ENCODE results near the gene IMPACT. TPM values are rescaled to one million over a fixed set of nuclear protein-coding genes. Genes with fewer than 3 reads are reported as not detected.

IMPACT gene
- total RNA-seq, 1 experiment from 2014 or later: 48.8 TPM

DNA sequence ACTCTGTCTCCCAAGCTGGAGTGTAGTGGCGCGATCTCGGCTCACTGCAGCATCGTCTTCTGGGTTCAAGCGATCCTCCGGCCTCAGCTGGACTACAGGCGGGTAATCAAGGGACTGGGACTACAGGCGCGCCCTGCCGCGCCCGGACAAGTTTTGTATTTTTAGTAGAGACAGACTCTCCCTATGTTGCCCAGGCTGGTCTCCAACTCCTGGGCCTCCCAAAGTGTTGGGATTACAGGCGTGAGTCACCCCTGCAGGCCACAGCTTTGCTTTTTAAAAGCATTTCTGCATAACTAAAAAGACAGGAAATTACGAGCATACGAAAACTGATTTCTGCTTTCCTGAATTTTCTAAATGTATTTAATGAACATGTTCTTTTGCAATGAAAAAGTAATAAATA, 27.9 kb upstream of the IMPACT start (continued):
- TF ChIP-seq, protein P1, sequence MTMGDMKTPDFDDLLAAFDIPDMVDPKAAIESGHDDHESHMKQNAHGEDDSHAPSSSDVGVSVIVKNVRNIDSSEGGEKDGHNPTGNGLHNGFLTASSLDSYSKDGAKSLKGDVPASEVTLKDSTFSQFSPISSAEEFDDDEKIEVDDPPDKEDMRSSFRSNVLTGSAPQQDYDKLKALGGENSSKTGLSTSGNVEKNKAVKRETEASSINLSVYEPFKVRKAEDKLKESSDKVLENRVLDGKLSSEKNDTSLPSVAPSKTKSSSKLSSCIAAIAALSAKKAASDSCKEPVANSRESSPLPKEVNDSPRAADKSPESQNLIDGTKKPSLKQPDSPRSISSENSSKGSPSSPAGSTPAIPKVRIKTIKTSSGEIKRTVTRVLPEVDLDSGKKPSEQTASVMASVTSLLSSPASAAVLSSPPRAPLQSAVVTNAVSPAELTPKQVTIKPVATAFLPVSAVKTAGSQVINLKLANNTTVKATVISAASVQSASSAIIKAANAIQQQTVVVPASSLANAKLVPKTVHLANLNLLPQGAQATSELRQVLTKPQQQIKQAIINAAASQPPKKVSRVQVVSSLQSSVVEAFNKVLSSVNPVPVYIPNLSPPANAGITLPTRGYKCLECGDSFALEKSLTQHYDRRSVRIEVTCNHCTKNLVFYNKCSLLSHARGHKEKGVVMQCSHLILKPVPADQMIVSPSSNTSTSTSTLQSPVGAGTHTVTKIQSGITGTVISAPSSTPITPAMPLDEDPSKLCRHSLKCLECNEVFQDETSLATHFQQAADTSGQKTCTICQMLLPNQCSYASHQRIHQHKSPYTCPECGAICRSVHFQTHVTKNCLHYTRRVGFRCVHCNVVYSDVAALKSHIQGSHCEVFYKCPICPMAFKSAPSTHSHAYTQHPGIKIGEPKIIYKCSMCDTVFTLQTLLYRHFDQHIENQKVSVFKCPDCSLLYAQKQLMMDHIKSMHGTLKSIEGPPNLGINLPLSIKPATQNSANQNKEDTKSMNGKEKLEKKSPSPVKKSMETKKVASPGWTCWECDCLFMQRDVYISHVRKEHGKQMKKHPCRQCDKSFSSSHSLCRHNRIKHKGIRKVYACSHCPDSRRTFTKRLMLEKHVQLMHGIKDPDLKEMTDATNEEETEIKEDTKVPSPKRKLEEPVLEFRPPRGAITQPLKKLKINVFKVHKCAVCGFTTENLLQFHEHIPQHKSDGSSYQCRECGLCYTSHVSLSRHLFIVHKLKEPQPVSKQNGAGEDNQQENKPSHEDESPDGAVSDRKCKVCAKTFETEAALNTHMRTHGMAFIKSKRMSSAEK (CRISPR knock-in tag; IDR thresholded peaks at IDR 0.05; ENCODE audit: borderline replicate concordance): no peak
- TF ChIP-seq, protein P2, sequence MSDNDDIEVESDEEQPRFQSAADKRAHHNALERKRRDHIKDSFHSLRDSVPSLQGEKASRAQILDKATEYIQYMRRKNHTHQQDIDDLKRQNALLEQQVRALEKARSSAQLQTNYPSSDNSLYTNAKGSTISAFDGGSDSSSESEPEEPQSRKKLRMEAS (CRISPR knock-in tag; IDR thresholded peaks at IDR 0.05): no peak
- TF ChIP-seq, protein P3, sequence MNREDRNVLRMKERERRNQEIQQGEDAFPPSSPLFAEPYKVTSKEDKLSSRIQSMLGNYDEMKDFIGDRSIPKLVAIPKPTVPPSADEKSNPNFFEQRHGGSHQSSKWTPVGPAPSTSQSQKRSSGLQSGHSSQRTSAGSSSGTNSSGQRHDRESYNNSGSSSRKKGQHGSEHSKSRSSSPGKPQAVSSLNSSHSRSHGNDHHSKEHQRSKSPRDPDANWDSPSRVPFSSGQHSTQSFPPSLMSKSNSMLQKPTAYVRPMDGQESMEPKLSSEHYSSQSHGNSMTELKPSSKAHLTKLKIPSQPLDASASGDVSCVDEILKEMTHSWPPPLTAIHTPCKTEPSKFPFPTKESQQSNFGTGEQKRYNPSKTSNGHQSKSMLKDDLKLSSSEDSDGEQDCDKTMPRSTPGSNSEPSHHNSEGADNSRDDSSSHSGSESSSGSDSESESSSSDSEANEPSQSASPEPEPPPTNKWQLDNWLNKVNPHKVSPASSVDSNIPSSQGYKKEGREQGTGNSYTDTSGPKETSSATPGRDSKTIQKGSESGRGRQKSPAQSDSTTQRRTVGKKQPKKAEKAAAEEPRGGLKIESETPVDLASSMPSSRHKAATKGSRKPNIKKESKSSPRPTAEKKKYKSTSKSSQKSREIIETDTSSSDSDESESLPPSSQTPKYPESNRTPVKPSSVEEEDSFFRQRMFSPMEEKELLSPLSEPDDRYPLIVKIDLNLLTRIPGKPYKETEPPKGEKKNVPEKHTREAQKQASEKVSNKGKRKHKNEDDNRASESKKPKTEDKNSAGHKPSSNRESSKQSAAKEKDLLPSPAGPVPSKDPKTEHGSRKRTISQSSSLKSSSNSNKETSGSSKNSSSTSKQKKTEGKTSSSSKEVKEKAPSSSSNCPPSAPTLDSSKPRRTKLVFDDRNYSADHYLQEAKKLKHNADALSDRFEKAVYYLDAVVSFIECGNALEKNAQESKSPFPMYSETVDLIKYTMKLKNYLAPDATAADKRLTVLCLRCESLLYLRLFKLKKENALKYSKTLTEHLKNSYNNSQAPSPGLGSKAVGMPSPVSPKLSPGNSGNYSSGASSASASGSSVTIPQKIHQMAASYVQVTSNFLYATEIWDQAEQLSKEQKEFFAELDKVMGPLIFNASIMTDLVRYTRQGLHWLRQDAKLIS (CRISPR knock-in tag; IDR thresholded peaks at IDR 0.05; ENCODE audit: borderline replicate concordance): no peak
- TF ChIP-seq FOXK1 (CRISPR knock-in tag; IDR thresholded peaks at IDR 0.05) (no peak), NFATC4 (CRISPR knock-in tag; IDR thresholded peaks at IDR 0.05) (no peak), TCF7 (CRISPR knock-in tag; IDR thresholded peaks at IDR 0.05; ENCODE audit: low read depth) (no peak)

DNA sequence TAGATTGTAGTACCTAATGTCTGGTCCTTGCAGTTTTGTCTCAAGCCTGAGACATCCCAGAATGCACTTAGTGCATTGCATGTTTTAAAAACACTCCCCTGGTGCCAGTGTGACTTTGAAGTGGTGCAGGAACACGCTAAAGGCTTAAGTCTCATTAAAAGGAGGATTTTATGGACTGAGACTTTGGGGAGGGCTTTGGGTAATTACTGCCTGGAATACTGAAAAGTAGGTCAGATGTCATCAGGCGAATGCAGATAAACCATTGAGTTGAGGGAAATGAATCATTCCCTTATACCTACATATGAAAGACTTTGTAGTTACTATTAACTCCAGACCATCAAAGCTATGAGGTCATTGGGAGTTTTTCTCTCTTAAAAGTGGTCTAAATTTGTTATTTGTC, 25.9 kb upstream of the IMPACT start:
- no peak for ATAC-seq
- peaks cover 4% of the 10 kb centered on the region for H3K9me3 Mint-ChIP-seq
- no peak for DNase-seq (ENCODE audit: low spot score)
- CTCF ChIA-PET: interaction anchor here (1.0 to 2.1 kb wide), 3 partner anchors 11 to 88 kb away, joined by 3 to 9 read pairs (median 3); no protein-coding TSS in a partner anchor
- H3K27ac Mint-ChIP-seq: no peak overlapping the region
- no peak overlapping the region for H3K4me3 Mint-ChIP-seq
- H3K36me3 Mint-ChIP-seq: no peaks in the 10 kb centered on the region
- peaks cover 50% of the 10 kb centered on the region for H3K4me1 Mint-ChIP-seq
- TF ChIP-seq, protein P4, sequence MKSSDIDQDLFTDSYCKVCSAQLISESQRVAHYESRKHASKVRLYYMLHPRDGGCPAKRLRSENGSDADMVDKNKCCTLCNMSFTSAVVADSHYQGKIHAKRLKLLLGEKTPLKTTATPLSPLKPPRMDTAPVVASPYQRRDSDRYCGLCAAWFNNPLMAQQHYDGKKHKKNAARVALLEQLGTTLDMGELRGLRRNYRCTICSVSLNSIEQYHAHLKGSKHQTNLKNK (CRISPR knock-in tag; IDR thresholded peaks at IDR 0.05): no peak
- no peak for TF ChIP-seq RORB (CRISPR knock-in tag; IDR thresholded peaks at IDR 0.05)
- no peak for TF ChIP-seq ZNF121 (CRISPR knock-in tag; IDR thresholded peaks at IDR 0.05)
- TF ChIP-seq JUN (CRISPR knock-in tag; IDR thresholded peaks at IDR 0.05): no peak
- TF ChIP-seq, protein P5, sequence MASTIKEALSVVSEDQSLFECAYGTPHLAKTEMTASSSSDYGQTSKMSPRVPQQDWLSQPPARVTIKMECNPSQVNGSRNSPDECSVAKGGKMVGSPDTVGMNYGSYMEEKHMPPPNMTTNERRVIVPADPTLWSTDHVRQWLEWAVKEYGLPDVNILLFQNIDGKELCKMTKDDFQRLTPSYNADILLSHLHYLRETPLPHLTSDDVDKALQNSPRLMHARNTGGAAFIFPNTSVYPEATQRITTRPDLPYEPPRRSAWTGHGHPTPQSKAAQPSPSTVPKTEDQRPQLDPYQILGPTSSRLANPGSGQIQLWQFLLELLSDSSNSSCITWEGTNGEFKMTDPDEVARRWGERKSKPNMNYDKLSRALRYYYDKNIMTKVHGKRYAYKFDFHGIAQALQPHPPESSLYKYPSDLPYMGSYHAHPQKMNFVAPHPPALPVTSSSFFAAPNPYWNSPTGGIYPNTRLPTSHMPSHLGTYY (CRISPR knock-in tag; IDR thresholded peaks at IDR 0.05): no peak
- TF ChIP-seq ZNF138 (CRISPR knock-in tag; conservative IDR thresholded peaks at IDR 0.05): no peak
- no peak for TF ChIP-seq ETV6 (CRISPR knock-in tag; IDR thresholded peaks at IDR 0.05)
- TF ChIP-seq TEAD1 (CRISPR knock-in tag; IDR thresholded peaks at IDR 0.05): no peak
- no peak for TF ChIP-seq ZNF317 (CRISPR knock-in tag; IDR thresholded peaks at IDR 0.05; ENCODE audit: borderline replicate concordance, low read depth)
- TF ChIP-seq KAT7 (CRISPR knock-in tag; IDR thresholded peaks at IDR 0.05; ENCODE audit: borderline replicate concordance): no peak
- POLR2A ChIA-PET: no interaction called here
- H3K27me3 Mint-ChIP-seq (ENCODE audit: low read depth): no peaks in the 10 kb centered on the region

All from WTC11 (cell line).